Caco-2 (cell line): ENCODE data around the gene RASSF9. TPM values are rescaled to one million over a fixed set of nuclear protein-coding genes. Genes with fewer than 3 reads are reported as not detected.

Experiments used
- BruUV-seq: library from RNA; stranded (reverse); fragments of 400-500 nt; replicated peaks from 2 replicates; lab custom pipeline; 2021; lab: Mats Ljungman, UMichigan
- CTCF ChIA-PET: fragments of 300-600 bp; sonication (Branson Sonifier 250); formaldehyde crosslinking; loops from one replicate; lab custom pipeline; 2022; ENCODE audit warnings: antibody characterized with exemption; lab: Charles Lee
- POLR2A ChIA-PET: fragments of 300-600 bp; sonication (Branson Sonifier 250); formaldehyde crosslinking; loops from one replicate; lab custom pipeline; 2022; ENCODE audit warnings: antibody characterized with exemption; lab: Charles Lee
- DNase-seq, 2 experiments: peaks; one replicate each; pipeline versions ENCODE4 v3.0.0 to v3.0.0-alpha.2; 2020 to 2022
- H3K27me3 ChIP-seq: replicated peaks from 2 replicates; pipeline ENCODE4 v1.6.0; 2011; ENCODE audit warnings: low read length; ENCODE audit not compliant: control insufficient read depth, insufficient read depth
- H3K36me3 ChIP-seq: 2 replicates; pipeline ENCODE4 v1.5.1; 2011; ENCODE audit warnings: low read length; ENCODE audit not compliant: control insufficient read depth, insufficient read depth
- H3K4me1 ChIP-seq: fragments of 250-450 bp; sonication (Bioruptor Pico); 2 replicates; pipeline ENCODE4 v1.5.1; 2020; ENCODE audit warnings: mild to moderate bottlenecking
- H3K4me3 ChIP-seq: 2 replicates; pipeline ENCODE4 v1.5.1; 2011; ENCODE audit warnings: low read depth, mild to moderate bottlenecking, control low read depth, low read length
- H3K9me3 ChIP-seq: fragments of 250-450 bp; sonication (Bioruptor Pico); 2 replicates; pipeline ENCODE4 v1.5.1; 2020; ENCODE audit warnings: mild to moderate bottlenecking, moderate library complexity
- H3K27ac Mint-ChIP-seq: one replicate; pipeline ENCODE4 v1.8.0; 2022; ENCODE audit warnings: mixed read lengths; ENCODE audit not compliant: unreplicated experiment
- H3K27me3 Mint-ChIP-seq: one replicate; pipeline ENCODE4 v1.8.0; 2022; ENCODE audit warnings: mixed read lengths; ENCODE audit not compliant: insufficient read depth, unreplicated experiment
- H3K36me3 Mint-ChIP-seq: one replicate; pipeline ENCODE4 v1.8.0; 2022; ENCODE audit warnings: mild to moderate bottlenecking, mixed read lengths; ENCODE audit not compliant: insufficient read depth, unreplicated experiment
- H3K4me1 Mint-ChIP-seq: one replicate; pipeline ENCODE4 v1.8.0; 2022; ENCODE audit warnings: low read depth, mixed read lengths; ENCODE audit not compliant: unreplicated experiment
- H3K4me3 Mint-ChIP-seq: one replicate; pipeline ENCODE4 v1.8.0; 2022; ENCODE audit warnings: mild to moderate bottlenecking, moderate library complexity, mixed read lengths; ENCODE audit not compliant: unreplicated experiment
- H3K9me3 Mint-ChIP-seq: one replicate; pipeline ENCODE4 v1.8.0; 2022; ENCODE audit warnings: mixed read lengths; ENCODE audit not compliant: unreplicated experiment
- CTCF ChIP-seq, 2 experiments: fragments of 200-600 bp in 1 of 2; IDR thresholded peaks; 1 replicate in 1 of 2; 2 replicates in 1 of 2; pipeline versions ENCODE4 v1.5.1 to v1.8.0; 2011 to 2022; ENCODE audit warnings: antibody characterized with exemption in 1 of 2, control low read depth in 1 of 2, inconsistent platforms in 1 of 2, low read depth in 1 of 2, low read length in 1 of 2, mild to moderate bottlenecking in 1 of 2, moderate library complexity in 1 of 2; ENCODE audit not compliant: insufficient read depth in 1 of 2, severe bottlenecking in 1 of 2, unreplicated experiment in 1 of 2
- intact Hi-C: fragments of 100-400 bp; cut with micrococcal nuclease; formaldehyde crosslinking; loops from one replicate; pipeline ENCODE4 v1.10.0; 2022; ENCODE audit not compliant: unreplicated experiment
- total RNA-seq: library from RNA; stranded (reverse); gene quantifications from 2 replicates; pipeline ENCODE4 v1.2.3, GENCODE V29; 2022

The RASSF9 gene
- total RNA-seq, 1 experiment from 2014 or later: 0.20 TPM

DNA sequence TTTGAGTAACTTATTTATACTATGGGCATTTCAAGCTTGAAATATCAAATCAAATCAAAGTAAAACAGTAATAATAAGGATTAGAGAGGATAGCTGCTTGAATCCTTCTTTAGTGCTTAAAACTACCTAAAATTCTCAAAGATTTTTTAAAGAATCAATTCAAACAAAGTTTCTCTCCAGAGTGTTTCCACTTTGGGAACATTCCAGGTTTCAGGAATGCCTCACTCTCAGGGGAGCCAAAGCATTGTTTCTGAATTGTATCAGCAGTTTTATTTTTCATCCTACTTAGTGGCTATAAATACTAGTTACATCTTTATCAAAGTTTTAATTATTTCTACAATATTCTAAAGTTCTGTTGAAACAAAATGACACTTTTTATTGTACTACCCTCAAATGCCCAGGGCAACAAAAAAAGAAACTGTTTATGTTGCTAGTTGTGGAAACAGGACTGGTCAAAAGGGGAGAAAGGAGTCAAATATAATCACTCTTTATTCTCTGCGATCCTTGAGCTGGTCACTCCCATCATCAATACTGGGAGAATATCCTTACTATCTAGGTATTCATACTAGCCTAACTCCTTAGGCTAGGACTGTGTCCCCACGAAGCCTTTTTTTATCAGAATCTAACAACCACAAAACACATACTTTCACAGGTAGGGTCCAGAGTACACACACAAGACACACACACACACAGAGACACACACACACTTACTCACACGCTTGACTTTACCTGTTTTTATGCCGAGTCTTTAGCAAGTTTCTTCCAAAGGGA is 598 bp downstream of the RASSF9 start:
- no peak for TF ChIP-seq CTCF (IDR thresholded peaks at IDR 0.05; ENCODE audit: insufficient read depth in 1 of 2, low read depth in 1 of 2, low read length in 1 of 2, severe bottlenecking in 1 of 2, unreplicated experiment in 1 of 2)
- ChIA-PET POLR2A (interaction anchor here (0.7 kb wide), 2 partner anchors 14 to 76 kb away, joined by 3 read pairs; no protein-coding TSS in a partner anchor), CTCF (interaction anchor here (0.9 to 1.0 kb wide), 2 partner anchors 14 to 33 kb away, joined by 3 to 5 read pairs; no protein-coding TSS in a partner anchor)
- Histone ChIP-seq H3K27me3 (no peaks in the 10 kb centered on the region), H3K4me3 (peak overlapping the region; percentile 39), H3K4me1 (peaks cover 8% of the 10 kb centered on the region), H3K9me3 (no peaks in the 10 kb centered on the region), H3K36me3 (no peaks in the 10 kb centered on the region)
- peak overlapping the region; percentile 83 for H3K27ac Mint-ChIP-seq
- H3K4me1 Mint-ChIP-seq: peaks cover 17% of the 10 kb centered on the region
- no peaks in the 10 kb centered on the region for H3K9me3 Mint-ChIP-seq
- intact Hi-C loops: loop anchor here (1.0 kb wide), 1 partner anchor 13 kb away; no protein-coding TSS in a partner anchor
- no peak for DNase-seq
- BruUV-seq: no TSS peak
- no peaks in the 10 kb centered on the region for H3K36me3 Mint-ChIP-seq
- no peaks in the 10 kb centered on the region for H3K27me3 Mint-ChIP-seq
- peak overlapping the region; percentile 78 for H3K4me3 Mint-ChIP-seq

- Histone ChIP-seq H3K36me3 (no peaks in the 10 kb centered on the region), H3K4me1 (peaks cover 8% of the 10 kb centered on the region), H3K9me3 (no peaks in the 10 kb centered on the region), H3K27me3 (no peaks in the 10 kb centered on the region), H3K4me3 (no peak overlapping the region)
- intact Hi-C loops: no loop called here
- Mint-ChIP-seq H3K4me1 (peaks cover 17% of the 10 kb centered on the region), H3K27me3 (no peaks in the 10 kb centered on the region), H3K9me3 (no peaks in the 10 kb centered on the region), H3K27ac (no peak overlapping the region), H3K36me3 (no peaks in the 10 kb centered on the region), H3K4me3 (no peak overlapping the region)
- no peak for DNase-seq
- no TSS peak for BruUV-seq
- no peak for TF ChIP-seq CTCF (IDR thresholded peaks at IDR 0.05; ENCODE audit: insufficient read depth in 1 of 2, low read depth in 1 of 2, low read length in 1 of 2, severe bottlenecking in 1 of 2, unreplicated experiment in 1 of 2)
- POLR2A ChIA-PET: no interaction called here
- CTCF ChIA-PET: no interaction called here
Measured at GRCh38 chr12:85834378-85834777, 1.8 kb downstream of the RASSF9 start.

- no TSS peak for BruUV-seq
- Histone ChIP-seq H3K27me3 (no peaks in the 10 kb centered on the region), H3K9me3 (no peaks in the 10 kb centered on the region), H3K36me3 (no peaks in the 10 kb centered on the region), H3K4me3 (no peak overlapping the region), H3K4me1 (peaks cover 8% of the 10 kb centered on the region)
- intact Hi-C loops: no loop called here
- H3K27me3 Mint-ChIP-seq: no peaks in the 10 kb centered on the region
- H3K27ac Mint-ChIP-seq: no peak overlapping the region
- no peak overlapping the region for H3K4me3 Mint-ChIP-seq
- ChIA-PET CTCF (no interaction called here), POLR2A (no interaction called here)
- no peak for TF ChIP-seq CTCF (IDR thresholded peaks at IDR 0.05; ENCODE audit: insufficient read depth in 1 of 2, low read depth in 1 of 2, low read length in 1 of 2, severe bottlenecking in 1 of 2, unreplicated experiment in 1 of 2)
- H3K4me1 Mint-ChIP-seq: peaks cover 17% of the 10 kb centered on the region
- DNase-seq: no peak
- H3K9me3 Mint-ChIP-seq: no peaks in the 10 kb centered on the region
- no peaks in the 10 kb centered on the region for H3K36me3 Mint-ChIP-seq
Measured at GRCh38 chr12:85833579-85833978, 2.6 kb downstream of the RASSF9 start.
